H1 (cell line): ENCODE results near the gene ANAPC7.
"Not testable (repeated sequence)": the region's sequence is repeated elsewhere in the genome, so short reads cannot be mapped to it uniquely, and the experiment has no call there.

ENCODE experiments used
- BACH1 ChIP-seq: IDR thresholded peaks from 2 replicates; pipeline ENCODE4 v1.6.1; 2012; ENCODE audit warnings: low read length, improper control_type of control experiment
- BCL11A ChIP-seq, 2 experiments: IDR thresholded peaks; one replicate each; pipeline ENCODE4 v1.6.1; 2011; ENCODE audit warnings: low read depth in 2 of 2, low read length in 2 of 2, mild to moderate bottlenecking in 2 of 2
- CBX8 ChIP-seq: fragments of 300-800, 300-1000 bp; sonication (generic); IDR thresholded peaks from 2 replicates; pipeline ENCODE4 v1.7.1; 2016; ENCODE audit warnings: low read depth, low read length, borderline replicate concordance
- CEBPB ChIP-seq: IDR thresholded peaks from 2 replicates; pipeline ENCODE4 v1.6.1; 2012; ENCODE audit warnings: low read depth, low read length
- CTCF ChIP-seq, 3 experiments: IDR thresholded peaks; 1 replicate in 2 of 3; 2 replicates in 1 of 3; pipeline versions ENCODE4 v1.5.1 to v1.6.1; 2011; ENCODE audit warnings: low read length in 3 of 3, mild to moderate bottlenecking in 3 of 3, inconsistent platforms in 2 of 3, low read depth in 1 of 3, moderate library complexity in 1 of 3; ENCODE audit not compliant: insufficient read depth in 1 of 3; ENCODE audit errors: control extremely low read depth in 1 of 3
- GABPA ChIP-seq: IDR thresholded peaks from 2 replicates; pipeline ENCODE4 v1.6.1; 2011; ENCODE audit warnings: mild to moderate bottlenecking, low read length, moderate library complexity, borderline replicate concordance; ENCODE audit not compliant: insufficient read depth
- JUND ChIP-seq: IDR thresholded peaks from 2 replicates; pipeline ENCODE4 v1.6.1; 2011; ENCODE audit warnings: mild to moderate bottlenecking, improper control_type of control experiment, low read length
- POLR2A ChIP-seq, 2 experiments: IDR thresholded peaks; 1 replicate in 1 of 2; 2 replicates in 1 of 2; pipeline ENCODE4 v1.6.1; 2011; ENCODE audit warnings: low read depth in 2 of 2, low read length in 2 of 2, mild to moderate bottlenecking in 2 of 2; ENCODE audit errors: control extremely low read depth in 1 of 2
- SIRT6 ChIP-seq: IDR thresholded peaks from one replicate; pipeline ENCODE4 v1.7.1; 2012; ENCODE audit warnings: low read length, inconsistent platforms
- TAF1 ChIP-seq: IDR thresholded peaks from 2 replicates; pipeline ENCODE4 v1.6.1; 2011; ENCODE audit warnings: mild to moderate bottlenecking, low read depth, low read length
- TBP ChIP-seq: IDR thresholded peaks from 2 replicates; pipeline ENCODE4 v1.6.1; 2011; ENCODE audit warnings: low read depth, low read length, improper control_type of control experiment
- TEAD4 ChIP-seq: IDR thresholded peaks from 2 replicates; pipeline ENCODE4 v1.6.1; 2012; ENCODE audit warnings: low read depth, low read length, inconsistent platforms, mixed read lengths
- USF2 ChIP-seq: IDR thresholded peaks from 2 replicates; pipeline ENCODE4 v1.6.1; 2011; ENCODE audit warnings: low read length, improper control_type of control experiment

- TF ChIP-seq BACH1; CEBPB; GABPA; CBX8; CTCF (IDR thresholded peaks at IDR 0.05; ENCODE audit: control extremely low read depth in 1 of 3, insufficient read depth in 1 of 3, low read depth in 1 of 3, low read length in 3 of 3); JUND; BCL11A (IDR thresholded peaks at IDR 0.05; ENCODE audit: low read depth in 2 of 2, low read length in 2 of 2); POLR2A (IDR thresholded peaks at IDR 0.05; ENCODE audit: control extremely low read depth in 1 of 2, low read depth in 2 of 2, low read length in 2 of 2); TEAD4; TBP; TAF1; SIRT6; USF2: not testable (repeated sequence)
These were observed 1.7 kb upstream of the ANAPC7 start for GRCh38 chr12:110405126-110405662.
